Stimulated activated naive CD8-positive, alpha-beta T cell treated with anti-CD3 and anti-CD28 coated beads, Interleukin-15, amount 100 ng/mL, for 72 hours (primary cell): ENCODE results near the gene AFF1.

Experiments
- ATAC-seq: fragments of 150-1000 bp; cut with Tn5 transposase; 2 replicates; pipeline ENCODE4 v1.10.0; 2021; ENCODE audit warnings: mild to moderate bottlenecking, moderate library complexity
- DNase-seq, 2 donors: peaks; one replicate each; pipeline ENCODE4 v3.0.0; 2021 to 2022
- H3K27ac Mint-ChIP-seq, 2 donors: one replicate each; pipeline ENCODE4 v1.8.0; 2022; ENCODE audit warnings: mild to moderate bottlenecking in 2 of 2, mixed read lengths in 2 of 2, moderate library complexity in 2 of 2
- H3K27me3 Mint-ChIP-seq: one replicate; pipeline ENCODE4 v1.8.0; 2022; ENCODE audit warnings: mixed read lengths
- H3K4me1 Mint-ChIP-seq: one replicate; pipeline ENCODE4 v1.8.0; 2022; ENCODE audit warnings: mild to moderate bottlenecking, mixed read lengths
- H3K4me3 Mint-ChIP-seq, 2 donors: one replicate each; pipeline ENCODE4 v1.8.0; 2022; ENCODE audit warnings: mild to moderate bottlenecking in 2 of 2, mixed read lengths in 2 of 2, moderate library complexity in 1 of 2
- H3K9me3 Mint-ChIP-seq, 2 donors: one replicate each; pipeline ENCODE4 v1.8.0; 2022; ENCODE audit warnings: mixed read lengths in 2 of 2

Gene AFF1

GRCh38 chr4:87019246-87019791, 84.5 kb downstream of the AFF1 start:
- DNase-seq (no peak), ATAC-seq (no peak)
- H3K9me3 Mint-ChIP-seq, result peaks cover 0 to 4% of the 10 kb centered on the region in 2 donors
- H3K27me3 Mint-ChIP-seq, result no peaks in the 10 kb centered on the region
- peak overlapping the region in 1 of 2 donors; percentile 27 for H3K27ac Mint-ChIP-seq
- peaks cover 75% of the 10 kb centered on the region for H3K4me1 Mint-ChIP-seq
- peak overlapping the region; percentile 40 to 43 for H3K4me3 Mint-ChIP-seq

- peaks cover 69% of the 10 kb centered on the region for H3K4me1 Mint-ChIP-seq
- H3K27me3 Mint-ChIP-seq, result no peaks in the 10 kb centered on the region
- H3K27ac Mint-ChIP-seq, result peak overlapping the region; percentile 23 to 27
- peaks cover 0 to 4% of the 10 kb centered on the region in 2 donors for H3K9me3 Mint-ChIP-seq
- H3K4me3 Mint-ChIP-seq, result peak overlapping the region; percentile 40 to 48
- DNase-seq, result no peak
- ATAC-seq, result no peak
These were observed 85.1 kb downstream of the AFF1 start for GRCh38 chr4:87019898-87020297.

GRCh38 chr4:87024201-87024600, 89.4 kb downstream of the AFF1 start:
- H3K4me1 Mint-ChIP-seq, result peaks cover 45% of the 10 kb centered on the region
- no peak overlapping the region for H3K27ac Mint-ChIP-seq
- DNase-seq, result no peak
- H3K9me3 Mint-ChIP-seq, result no peaks in the 10 kb centered on the region
- H3K4me3 Mint-ChIP-seq, result no peak overlapping the region
- no peaks in the 10 kb centered on the region for H3K27me3 Mint-ChIP-seq
- no peak for ATAC-seq

GRCh38 chr4:87025023-87025613, 90.3 kb downstream of the AFF1 start:
- H3K4me1 Mint-ChIP-seq, result peaks cover 36% of the 10 kb centered on the region
- no peak overlapping the region for H3K4me3 Mint-ChIP-seq
- H3K27me3 Mint-ChIP-seq, result no peaks in the 10 kb centered on the region
- H3K9me3 Mint-ChIP-seq, result no peaks in the 10 kb centered on the region
- no peak for ATAC-seq
- no peak for DNase-seq
- H3K27ac Mint-ChIP-seq, result no peak overlapping the region

- no peak for DNase-seq
- H3K4me3 Mint-ChIP-seq, result no peak overlapping the region
- H3K4me1 Mint-ChIP-seq, result peaks cover 31% of the 10 kb centered on the region
- ATAC-seq, result no peak
- no peaks in the 10 kb centered on the region for H3K9me3 Mint-ChIP-seq
- H3K27ac Mint-ChIP-seq, result no peak overlapping the region
- no peaks in the 10 kb centered on the region for H3K27me3 Mint-ChIP-seq
These were observed 90.8 kb downstream of the AFF1 start for GRCh38 chr4:87025614-87026041.

GRCh38 chr4:87026800-87027495, 92.1 kb downstream of the AFF1 start:
- Mint-ChIP-seq H3K27ac (no peak overlapping the region), H3K4me3 (no peak overlapping the region), H3K27me3 (no peaks in the 10 kb centered on the region), H3K9me3 (no peaks in the 10 kb centered on the region), H3K4me1 (peaks cover 26% of the 10 kb centered on the region)
- DNase-seq (no peak), ATAC-seq (no peak)

GRCh38 chr4:87029356-87029755, 94.5 kb downstream of the AFF1 start:
- peaks cover 18% of the 10 kb centered on the region for H3K4me1 Mint-ChIP-seq
- no peaks in the 10 kb centered on the region for H3K9me3 Mint-ChIP-seq
- H3K27me3 Mint-ChIP-seq, result no peaks in the 10 kb centered on the region
- H3K27ac Mint-ChIP-seq, result no peak overlapping the region
- no peak for ATAC-seq
- DNase-seq, result no peak
- no peak overlapping the region for H3K4me3 Mint-ChIP-seq

GRCh38 chr4:87030124-87030523, 95.3 kb downstream of the AFF1 start:
- Mint-ChIP-seq H3K27me3 (no peaks in the 10 kb centered on the region), H3K4me1 (peaks cover 18% of the 10 kb centered on the region), H3K27ac (no peak overlapping the region), H3K9me3 (no peaks in the 10 kb centered on the region), H3K4me3 (no peak overlapping the region)
- no peak for DNase-seq
- ATAC-seq, result no peak

- Mint-ChIP-seq H3K4me3 (no peak overlapping the region), H3K27ac (no peak overlapping the region)
- ATAC-seq, result no peak
These were observed 96.1 kb downstream of the AFF1 start for GRCh38 chr4:87030755-87031441.

GRCh38 chr4:87031920-87032319, 97.1 kb downstream of the AFF1 start:
- DNase-seq (no peak), ATAC-seq (no peak)
- Mint-ChIP-seq H3K9me3 (no peaks in the 10 kb centered on the region), H3K27ac (no peak overlapping the region), H3K27me3 (no peaks in the 10 kb centered on the region), H3K4me1 (peaks cover 8% of the 10 kb centered on the region), H3K4me3 (no peak overlapping the region)

More at GRCh38 chr4:87030755-87031441, 96.1 kb downstream of the AFF1 start:
- H3K27me3 Mint-ChIP-seq, result no peaks in the 10 kb centered on the region
- no peaks in the 10 kb centered on the region for H3K9me3 Mint-ChIP-seq
- DNase-seq, result no peak
- H3K4me1 Mint-ChIP-seq, result peaks cover 14% of the 10 kb centered on the region

GRCh38 chr4:87032884-87033533, 98.2 kb downstream of the AFF1 start:
- Mint-ChIP-seq H3K27ac (no peak overlapping the region), H3K27me3 (no peaks in the 10 kb centered on the region), H3K4me1 (peaks cover 12% of the 10 kb centered on the region), H3K9me3 (no peaks in the 10 kb centered on the region), H3K4me3 (no peak overlapping the region)
- ATAC-seq (no peak), DNase-seq (no peak)

GRCh38 chr4:87033902-87034301, 99.1 kb downstream of the AFF1 start:
- no peaks in the 10 kb centered on the region for H3K9me3 Mint-ChIP-seq
- peaks cover 21% of the 10 kb centered on the region for H3K4me1 Mint-ChIP-seq
- H3K4me3 Mint-ChIP-seq, result no peak overlapping the region
- DNase-seq (no peak), ATAC-seq (no peak)
- H3K27me3 Mint-ChIP-seq, result no peaks in the 10 kb centered on the region
- no peak overlapping the region for H3K27ac Mint-ChIP-seq

GRCh38 chr4:87034527-87034926, 99.7 kb downstream of the AFF1 start:
- Mint-ChIP-seq H3K4me3 (no peak overlapping the region), H3K27me3 (no peaks in the 10 kb centered on the region), H3K27ac (no peak overlapping the region), H3K9me3 (no peaks in the 10 kb centered on the region), H3K4me1 (peaks cover 27% of the 10 kb centered on the region)
- DNase-seq (no peak), ATAC-seq (peak; percentile 52)

- no peak for ATAC-seq
- Mint-ChIP-seq H3K4me1 (peaks cover 28% of the 10 kb centered on the region), H3K4me3 (no peak overlapping the region), H3K9me3 (no peaks in the 10 kb centered on the region), H3K27ac (no peak overlapping the region), H3K27me3 (no peaks in the 10 kb centered on the region)
- DNase-seq, result no peak
These were observed 101.2 kb downstream of the AFF1 start for GRCh38 chr4:87035881-87036509.

GRCh38 chr4:87036713-87037112, 101.9 kb downstream of the AFF1 start:
- H3K27me3 Mint-ChIP-seq, result no peaks in the 10 kb centered on the region
- H3K4me1 Mint-ChIP-seq, result peaks cover 35% of the 10 kb centered on the region
- H3K27ac Mint-ChIP-seq, result no peak overlapping the region
- no peaks in the 10 kb centered on the region for H3K9me3 Mint-ChIP-seq
- no peak for DNase-seq
- no peak overlapping the region for H3K4me3 Mint-ChIP-seq
- ATAC-seq, result no peak
